HepG2 (cell line): ENCODE measurements around the gene NFX1. TPM values are rescaled to one million over a fixed set of nuclear protein-coding genes. Genes with fewer than 3 reads are reported as not detected.

Experiments
- DMTF1 ChIP-seq: sonication (generic); formaldehyde crosslinking; IDR thresholded peaks from 2 replicates; pipeline ENCODE4 v1.4.0; 2020; ENCODE audit warnings: mild to moderate bottlenecking, missing genetic modification reagents
- DPF2 ChIP-seq: sonication (generic); formaldehyde crosslinking; IDR thresholded peaks from 2 replicates; pipeline ENCODE4 v1.4.0; 2020; ENCODE audit warnings: mild to moderate bottlenecking, low read depth, missing genetic modification reagents, borderline replicate concordance
- GABPA ChIP-seq, 2 experiments: IDR thresholded peaks; 2 replicates each; pipeline ENCODE4 v1.6.1; 2011 to 2016; ENCODE audit warnings: low read depth in 2 of 2, low read length in 1 of 2, missing biosample characterization in 1 of 2, missing genetic modification characterization in 1 of 2
- GABPB1 ChIP-seq: IDR thresholded peaks from 2 replicates; pipeline ENCODE4 v1.6.1; 2016; ENCODE audit warnings: mild to moderate bottlenecking, missing genetic modification reagents, moderate library complexity, missing compliant biosample characterization
- GATAD2A ChIP-seq: IDR thresholded peaks from 2 replicates; pipeline ENCODE4 v1.6.1; 2016
- KAT8 ChIP-seq: IDR thresholded peaks from 2 replicates; pipeline ENCODE4 v1.6.1; 2016; ENCODE audit warnings: missing genetic modification reagents, missing compliant biosample characterization
- MIXL1 ChIP-seq: IDR thresholded peaks from 2 replicates; pipeline ENCODE4 v1.6.1; 2016
- PHF21A ChIP-seq: sonication (generic); formaldehyde crosslinking; IDR thresholded peaks from 2 replicates; pipeline ENCODE4 v1.5.0; 2020; ENCODE audit warnings: mild to moderate bottlenecking, missing genetic modification reagents
- RARG ChIP-seq: sonication (generic); formaldehyde crosslinking; IDR thresholded peaks from 2 replicates; pipeline ENCODE4 v1.4.0; 2020; ENCODE audit warnings: low read depth, mild to moderate bottlenecking, missing genetic modification reagents
- TARDBP ChIP-seq: sonication (generic); formaldehyde crosslinking; IDR thresholded peaks from 2 replicates; pipeline ENCODE4 v1.8.0; 2022; ENCODE audit warnings: mild to moderate bottlenecking, missing genetic modification reagents
- THAP8 ChIP-seq: sonication (generic); formaldehyde crosslinking; IDR thresholded peaks from 2 replicates; pipeline ENCODE4 v1.5.1; 2020; ENCODE audit warnings: missing genetic modification reagents, mild to moderate bottlenecking, borderline replicate concordance
- ZBTB42 ChIP-seq: sonication (generic); formaldehyde crosslinking; IDR thresholded peaks from 2 replicates; pipeline ENCODE4 v1.5.0; 2020; ENCODE audit warnings: mild to moderate bottlenecking, missing genetic modification reagents
- ZNF101 ChIP-seq: sonication (generic); formaldehyde crosslinking; IDR thresholded peaks from 2 replicates; pipeline ENCODE4 v1.4.0; 2020; ENCODE audit warnings: mild to moderate bottlenecking, low read depth, missing genetic modification reagents, borderline replicate concordance
- ZNF333 ChIP-seq: sonication (generic); formaldehyde crosslinking; IDR thresholded peaks from 2 replicates; pipeline ENCODE4 v1.4.0; 2020; ENCODE audit warnings: mild to moderate bottlenecking, missing genetic modification reagents, borderline replicate concordance
- ZNF367 ChIP-seq: sonication (generic); formaldehyde crosslinking; IDR thresholded peaks from 2 replicates; pipeline ENCODE4 v1.4.0; 2020; ENCODE audit warnings: missing genetic modification reagents, borderline replicate concordance
- ZNF414 ChIP-seq: sonication (generic); formaldehyde crosslinking; IDR thresholded peaks from 2 replicates; pipeline ENCODE4 v1.5.0; 2020; ENCODE audit warnings: missing genetic modification reagents
- ZNF430 ChIP-seq: sonication (generic); formaldehyde crosslinking; IDR thresholded peaks from 2 replicates; pipeline ENCODE4 v1.9.0; 2021; ENCODE audit warnings: mild to moderate bottlenecking, missing genetic modification reagents
- ZNF709 ChIP-seq: sonication (generic); formaldehyde crosslinking; IDR thresholded peaks from 2 replicates; pipeline ENCODE4 v1.5.0; 2020; ENCODE audit warnings: mild to moderate bottlenecking, missing genetic modification reagents
- ZNF713 ChIP-seq: sonication (generic); formaldehyde crosslinking; IDR thresholded peaks from 2 replicates; pipeline ENCODE4 v1.4.0; 2020; ENCODE audit warnings: mild to moderate bottlenecking, missing genetic modification reagents
- polyA plus RNA-seq, 8 experiments: library from polyadenylated mRNA; depleted of rRNA in 3 of 8; stranded (reverse) in 7 of 8; unstranded in 1 of 8; fragments of >200 nt; fragmentation: Illumina TruSeq in 4 of 8; extraction: Trizol in 4 of 8; gene quantifications; 2 replicates each; pipeline versions ENCODE4 v1.2.1 to v1.2.3, GENCODE V29; 2011 to 2016; ENCODE audit warnings: low read depth in 4 of 8, missing spikeins in 1 of 8, mixed read lengths in 1 of 8; ENCODE audit not compliant: insufficient read depth in 1 of 8
- total RNA-seq, 5 experiments: library from RNA; depleted of rRNA; stranded (reverse); fragments of >200 nt; fragmentation: Illumina TruSeq; extraction: Trizol; gene quantifications; 2 replicates each; pipeline ENCODE4 v1.2.3, GENCODE V29; 2016; ENCODE audit warnings: low read depth in 1 of 5
- TF ChIP-seq, protein P1 (sequence below): IDR thresholded peaks from 2 replicates; pipeline ENCODE4 v1.6.1; 2016; ENCODE audit warnings: missing genetic modification reagents, missing compliant biosample characterization
- TF ChIP-seq, protein P2 (sequence below): sonication (generic); formaldehyde crosslinking; IDR thresholded peaks from 2 replicates; pipeline ENCODE4 v1.8.0; 2022; ENCODE audit warnings: mild to moderate bottlenecking, missing genetic modification reagents; ENCODE audit not compliant: insufficient replicate concordance
- TF ChIP-seq, protein P3 (sequence below): sonication (generic); formaldehyde crosslinking; IDR thresholded peaks from 2 replicates; pipeline ENCODE4 v1.5.0; 2020; ENCODE audit warnings: missing genetic modification reagents
- TF ChIP-seq, protein P4 (sequence below): sonication (generic); formaldehyde crosslinking; IDR thresholded peaks from 2 replicates; pipeline ENCODE4 v1.8.1; 2023; ENCODE audit warnings: missing genetic modification reagents, inconsistent platforms, borderline replicate concordance

Gene NFX1
- total and polyA plus RNA-seq, 2 of the 13 experiments (the other 11 are each of a cell fraction or from before 2014, with no cell fraction given), result 23.9 to 27.5 TPM

DNA sequence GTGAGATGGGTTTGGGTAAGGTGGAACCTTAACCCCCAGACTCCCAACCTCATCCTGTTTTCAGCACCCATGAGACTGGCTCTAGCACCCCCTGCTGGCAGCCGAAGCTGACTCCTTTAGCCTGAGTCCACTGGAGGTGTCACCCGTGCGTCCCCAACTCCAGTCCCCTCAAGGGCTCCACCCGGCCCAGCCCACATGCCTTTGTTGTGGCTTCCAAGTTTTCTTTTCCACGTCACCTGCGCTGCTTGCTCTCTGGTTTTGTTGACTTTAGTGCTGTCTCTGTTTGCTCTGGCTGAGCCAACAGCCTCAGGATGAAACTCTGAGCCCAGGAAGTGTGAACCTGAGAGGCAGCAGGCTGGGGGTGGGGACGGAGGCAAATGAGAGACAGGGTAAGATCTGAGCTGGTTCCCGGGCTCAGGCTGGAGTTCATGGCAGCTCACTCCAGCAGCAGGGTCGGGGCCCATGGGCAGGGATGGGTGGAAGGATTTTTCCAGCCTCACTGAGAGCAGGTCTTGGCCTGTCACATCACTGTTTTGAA lies 125.3 kb downstream of the NFX1 start (continued):
- TF ChIP-seq DMTF1 (CRISPR knock-in tag), result no peak
- peak; percentile 83 for TF ChIP-seq KAT8 (CRISPR knock-in tag)
- peak; percentile 99 for TF ChIP-seq TARDBP (CRISPR knock-in tag)
- TF ChIP-seq MIXL1 (CRISPR knock-in tag), result peak; percentile 95
- TF ChIP-seq ZNF709 (CRISPR knock-in tag), result no peak
- TF ChIP-seq GABPA (IDR thresholded peaks at IDR 0.05; ENCODE audit: low read depth, low read length), result no peak
- peak; percentile 70 for TF ChIP-seq GABPA (CRISPR knock-in tag; IDR thresholded peaks at IDR 0.05; ENCODE audit: low read depth)
- TF ChIP-seq, protein P1, sequence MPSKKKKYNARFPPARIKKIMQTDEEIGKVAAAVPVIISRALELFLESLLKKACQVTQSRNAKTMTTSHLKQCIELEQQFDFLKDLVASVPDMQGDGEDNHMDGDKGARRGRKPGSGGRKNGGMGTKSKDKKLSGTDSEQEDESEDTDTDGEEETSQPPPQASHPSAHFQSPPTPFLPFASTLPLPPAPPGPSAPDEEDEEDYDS (CRISPR knock-in tag), result no peak; the same call in 1 of the 2 replicates
- peak; percentile 98 for TF ChIP-seq PHF21A (CRISPR knock-in tag)
- TF ChIP-seq ZNF713 (CRISPR knock-in tag), result no peak
- peak; percentile 98 for TF ChIP-seq DPF2 (CRISPR knock-in tag)
- peak; percentile 98 for TF ChIP-seq GATAD2A (CRISPR knock-in tag)
- TF ChIP-seq, protein P2, sequence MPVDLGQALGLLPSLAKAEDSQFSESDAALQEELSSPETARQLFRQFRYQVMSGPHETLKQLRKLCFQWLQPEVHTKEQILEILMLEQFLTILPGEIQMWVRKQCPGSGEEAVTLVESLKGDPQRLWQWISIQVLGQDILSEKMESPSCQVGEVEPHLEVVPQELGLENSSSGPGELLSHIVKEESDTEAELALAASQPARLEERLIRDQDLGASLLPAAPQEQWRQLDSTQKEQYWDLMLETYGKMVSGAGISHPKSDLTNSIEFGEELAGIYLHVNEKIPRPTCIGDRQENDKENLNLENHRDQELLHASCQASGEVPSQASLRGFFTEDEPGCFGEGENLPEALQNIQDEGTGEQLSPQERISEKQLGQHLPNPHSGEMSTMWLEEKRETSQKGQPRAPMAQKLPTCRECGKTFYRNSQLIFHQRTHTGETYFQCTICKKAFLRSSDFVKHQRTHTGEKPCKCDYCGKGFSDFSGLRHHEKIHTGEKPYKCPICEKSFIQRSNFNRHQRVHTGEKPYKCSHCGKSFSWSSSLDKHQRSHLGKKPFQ (CRISPR knock-in tag), result peak; percentile 100
- no peak for TF ChIP-seq RARG (CRISPR knock-in tag)
- peak; percentile 68 for TF ChIP-seq GABPB1 (CRISPR knock-in tag)
- no peak for TF ChIP-seq THAP8 (CRISPR knock-in tag)
- TF ChIP-seq, protein P3, sequence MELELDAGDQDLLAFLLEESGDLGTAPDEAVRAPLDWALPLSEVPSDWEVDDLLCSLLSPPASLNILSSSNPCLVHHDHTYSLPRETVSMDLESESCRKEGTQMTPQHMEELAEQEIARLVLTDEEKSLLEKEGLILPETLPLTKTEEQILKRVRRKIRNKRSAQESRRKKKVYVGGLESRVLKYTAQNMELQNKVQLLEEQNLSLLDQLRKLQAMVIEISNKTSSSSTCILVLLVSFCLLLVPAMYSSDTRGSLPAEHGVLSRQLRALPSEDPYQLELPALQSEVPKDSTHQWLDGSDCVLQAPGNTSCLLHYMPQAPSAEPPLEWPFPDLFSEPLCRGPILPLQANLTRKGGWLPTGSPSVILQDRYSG (CRISPR knock-in tag), result no peak
- peak; percentile 94 for TF ChIP-seq ZNF430 (CRISPR knock-in tag)
- TF ChIP-seq ZNF333, result peak; percentile 53; the same call in 1 of the 2 replicates
- peak; percentile 92 for TF ChIP-seq ZNF414 (CRISPR knock-in tag)
- TF ChIP-seq, protein P4, sequence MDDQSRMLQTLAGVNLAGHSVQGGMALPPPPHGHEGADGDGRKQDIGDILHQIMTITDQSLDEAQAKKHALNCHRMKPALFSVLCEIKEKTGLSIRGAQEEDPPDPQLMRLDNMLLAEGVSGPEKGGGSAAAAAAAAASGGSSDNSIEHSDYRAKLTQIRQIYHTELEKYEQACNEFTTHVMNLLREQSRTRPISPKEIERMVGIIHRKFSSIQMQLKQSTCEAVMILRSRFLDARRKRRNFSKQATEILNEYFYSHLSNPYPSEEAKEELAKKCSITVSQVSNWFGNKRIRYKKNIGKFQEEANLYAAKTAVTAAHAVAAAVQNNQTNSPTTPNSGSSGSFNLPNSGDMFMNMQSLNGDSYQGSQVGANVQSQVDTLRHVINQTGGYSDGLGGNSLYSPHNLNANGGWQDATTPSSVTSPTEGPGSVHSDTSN, result no peak
- TF ChIP-seq ZBTB42 (CRISPR knock-in tag), result no peak
- TF ChIP-seq ZNF101 (CRISPR knock-in tag), result no peak
- TF ChIP-seq ZNF367 (CRISPR knock-in tag), result no peak
